OCI-M1 (cell line): ENCODE data around the gene CDH13.
A peak's percentile ranks its signal among the peaks of the same experiment; 100 is the strongest.

Source experiments
- DNase-seq: peaks from one replicate; lab custom pipeline; 2025; lab: John Stamatoyannopoulos, UW

The CDH13 gene

DNA sequence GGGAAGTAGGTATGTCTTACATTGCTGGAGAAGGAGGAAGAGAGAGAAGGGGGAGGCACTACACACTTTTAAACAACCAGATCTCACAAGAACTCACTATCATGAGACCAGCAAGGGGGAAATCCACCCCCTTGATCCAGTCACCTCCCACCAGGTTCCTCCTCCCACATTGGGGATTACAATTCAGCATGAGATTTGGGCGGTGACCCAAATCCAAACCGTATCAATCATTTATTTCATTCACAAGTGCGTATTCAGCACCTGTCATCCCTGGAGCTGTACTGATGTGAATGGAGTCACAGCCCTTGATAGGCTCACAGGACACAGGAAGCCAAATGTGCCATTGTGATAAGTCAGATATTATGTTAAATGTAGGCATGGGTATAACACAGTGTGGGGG lies 952.7 kb downstream of the CDH13 start:
- DNase-seq, result no peak

DNA sequence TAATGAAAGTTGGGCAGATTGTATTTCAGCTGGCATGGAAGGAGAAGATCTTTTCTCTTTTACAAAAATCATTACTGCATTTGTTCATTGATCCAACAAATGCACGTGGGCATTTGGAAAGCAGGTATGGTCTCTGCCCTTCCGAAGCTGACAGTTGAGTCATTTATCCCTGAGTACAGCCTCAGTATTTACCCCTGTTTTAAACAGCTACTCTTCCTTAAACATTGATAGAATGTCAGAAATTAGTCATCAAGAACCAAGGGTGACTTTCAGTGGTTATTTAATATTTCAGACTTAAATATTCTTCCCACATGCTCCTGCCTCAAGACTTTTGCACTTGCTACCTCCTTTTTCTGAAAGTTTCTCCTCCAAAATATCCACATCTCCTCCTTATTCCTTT lies 954.3 kb downstream of the CDH13 start:
- DNase-seq, result no peak

DNA sequence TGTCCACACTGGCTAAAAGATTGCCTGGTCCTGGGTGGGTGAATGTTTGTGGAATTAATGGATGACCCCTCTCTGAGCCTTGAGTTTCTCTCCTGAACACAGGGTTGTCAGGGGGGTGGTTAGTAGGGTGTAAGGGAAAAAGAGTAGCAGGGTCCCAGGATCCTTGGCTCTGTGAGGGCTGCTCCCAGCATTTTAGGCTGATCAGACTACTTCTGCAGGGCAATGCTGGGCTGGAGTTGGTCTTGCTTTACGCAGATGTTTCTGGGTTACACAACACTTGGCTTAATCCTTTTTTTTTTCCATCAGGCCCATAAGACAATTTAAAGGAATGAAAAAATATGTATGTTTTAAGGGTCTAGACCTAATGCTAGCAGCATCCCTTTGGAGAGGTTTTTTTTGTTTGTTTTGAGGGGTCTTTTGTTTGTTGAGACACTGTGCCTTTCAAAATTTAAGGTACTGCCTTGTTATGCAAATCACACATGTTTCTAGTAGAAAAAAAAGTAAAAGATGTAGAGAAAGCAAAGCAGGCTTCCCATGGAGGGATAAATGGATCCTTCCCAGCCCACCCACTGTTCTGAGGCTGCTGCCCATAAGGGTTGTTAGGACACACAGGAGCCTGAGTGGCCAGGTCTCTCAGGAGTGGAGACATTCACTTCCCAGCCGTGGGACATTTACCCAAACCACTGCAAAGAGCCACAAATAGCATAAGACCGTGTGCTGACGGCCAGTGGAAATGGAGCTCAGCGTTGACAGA lies 955.4 kb downstream of the CDH13 start:
- no peak for DNase-seq

DNA sequence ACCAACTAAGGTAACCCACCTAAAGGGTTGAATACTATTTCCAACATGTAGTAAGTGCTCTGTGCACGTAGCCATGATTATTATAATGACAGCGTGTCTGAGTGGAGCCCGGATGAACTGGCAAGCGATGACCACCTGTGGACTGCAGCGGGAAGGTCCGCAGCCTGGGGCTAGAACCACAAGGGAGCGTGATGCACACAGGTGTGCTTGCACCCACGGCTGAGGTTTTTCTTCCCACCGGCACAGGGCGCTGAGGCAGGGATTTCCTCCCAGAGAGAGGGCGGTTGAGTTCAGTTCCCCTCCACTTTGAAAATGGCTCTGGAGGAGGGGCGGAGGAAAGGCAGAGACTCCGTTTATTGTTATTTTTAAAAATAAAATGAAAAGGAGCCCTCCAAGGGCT lies 959.3 kb downstream of the CDH13 start:
- DNase-seq, result no peak

DNA sequence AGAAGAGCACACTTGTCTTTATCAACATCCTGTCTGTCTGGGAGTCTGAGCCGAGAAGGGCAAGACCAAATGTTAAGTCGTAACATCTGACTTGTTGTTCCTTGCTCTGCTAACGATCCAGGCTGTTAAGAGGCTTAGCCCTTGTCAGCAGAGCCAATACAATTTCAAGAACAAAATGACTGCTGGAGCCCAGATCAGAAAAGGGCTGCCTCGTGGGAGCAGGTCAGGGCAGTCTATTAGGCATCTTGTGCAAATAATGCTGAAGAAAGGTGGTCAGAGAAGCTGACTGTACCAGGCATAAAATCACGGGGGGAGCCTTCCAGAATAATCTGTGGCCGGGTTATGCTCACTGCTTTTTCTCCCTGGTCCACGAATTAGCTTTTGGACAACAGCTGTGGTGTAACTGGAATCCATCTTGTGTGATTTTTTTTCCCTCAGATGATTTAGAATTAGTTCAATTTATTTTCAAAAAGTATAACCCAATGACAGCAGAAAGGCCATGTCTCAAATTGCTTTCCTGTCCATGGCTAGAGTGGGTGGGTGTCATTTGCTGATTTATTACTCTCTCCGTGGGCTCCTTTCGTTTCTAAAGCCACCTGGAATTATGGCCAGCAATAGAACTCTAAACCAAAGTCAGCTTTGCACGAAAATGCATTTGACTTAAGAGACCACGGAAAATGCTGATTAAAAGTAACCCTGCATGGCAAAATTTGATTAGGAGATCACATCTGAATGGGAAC lies 959.9 kb downstream of the CDH13 start:
- DNase-seq, result no peak

DNA sequence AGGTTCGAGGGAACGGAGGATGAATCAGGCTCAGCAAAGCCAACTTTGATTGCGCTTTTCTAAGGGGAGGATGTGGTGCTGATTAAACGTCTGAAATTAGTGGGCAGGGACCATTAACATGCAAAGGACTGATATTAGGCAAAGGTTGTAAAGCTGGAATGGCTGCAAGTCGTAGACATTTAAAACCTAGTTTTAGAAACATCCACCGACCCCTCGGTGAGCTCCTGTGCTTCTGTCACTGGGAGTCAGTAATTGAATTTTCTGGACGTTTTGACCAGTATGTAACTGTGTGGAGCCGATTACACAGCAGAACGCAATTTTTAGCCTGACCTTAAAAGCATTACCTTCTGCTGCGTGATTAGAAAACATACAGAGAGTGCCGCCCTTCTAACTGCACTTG lies 960.4 kb downstream of the CDH13 start:
- DNase-seq, result no peak

DNA sequence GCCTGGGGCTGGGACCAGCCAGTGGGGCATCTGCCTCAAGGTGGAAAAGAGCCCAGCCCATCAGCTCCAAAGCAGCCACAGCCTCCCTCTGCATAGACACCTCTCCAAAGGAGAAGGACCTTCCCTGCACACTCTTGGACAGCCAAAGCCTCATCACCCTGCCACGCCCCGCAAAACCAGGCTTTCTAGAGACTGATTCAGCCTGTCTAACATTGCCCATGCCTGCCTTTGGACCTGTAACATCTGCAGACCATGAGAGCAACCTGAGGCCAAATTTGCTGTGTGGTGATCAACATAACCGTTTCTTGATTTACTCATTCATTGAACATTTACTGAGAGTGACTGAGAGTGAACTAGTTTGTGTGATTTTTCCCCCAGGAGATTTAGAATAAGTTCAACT lies 961.3 kb downstream of the CDH13 start:
- DNase-seq, result no peak

DNA sequence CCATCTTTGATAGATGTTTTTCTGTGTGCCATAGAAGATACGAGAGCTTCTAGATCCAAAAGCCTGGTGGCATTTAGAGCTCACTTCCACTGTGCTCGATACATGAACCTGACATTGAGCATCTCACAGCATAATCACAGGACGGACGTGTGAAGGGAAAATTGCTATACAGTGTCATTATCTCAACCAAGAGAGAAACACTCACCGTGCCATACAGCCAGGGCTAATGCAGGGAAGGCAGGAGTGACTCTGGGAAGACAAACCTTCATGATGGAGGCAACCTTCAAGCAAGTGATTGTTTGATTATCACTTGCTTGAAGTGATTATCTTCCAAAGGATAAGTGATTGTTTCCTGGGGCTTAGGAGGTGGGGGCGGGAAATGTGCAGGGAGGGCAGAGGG lies 962.8 kb downstream of the CDH13 start:
- no peak for DNase-seq

DNA sequence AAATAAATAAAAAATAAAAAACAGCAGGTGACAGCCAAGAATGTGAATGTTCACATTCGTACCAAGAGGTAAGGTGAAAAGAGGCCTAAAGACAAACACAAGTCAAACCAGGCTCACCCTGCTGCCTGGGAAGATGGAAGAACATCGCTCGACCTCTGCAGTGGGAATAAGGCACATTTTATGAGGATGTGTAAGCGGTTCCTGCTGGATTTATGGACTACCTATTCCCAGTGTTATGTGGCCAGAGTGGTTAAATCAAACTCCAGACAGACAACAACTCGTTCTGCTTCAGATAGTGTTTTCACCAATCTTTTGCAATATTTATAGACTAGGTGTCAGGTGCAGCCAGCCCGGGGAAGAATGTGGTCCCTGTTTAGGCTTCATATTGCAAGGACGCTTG lies 966.0 kb downstream of the CDH13 start:
- DNase-seq, result no peak

DNA sequence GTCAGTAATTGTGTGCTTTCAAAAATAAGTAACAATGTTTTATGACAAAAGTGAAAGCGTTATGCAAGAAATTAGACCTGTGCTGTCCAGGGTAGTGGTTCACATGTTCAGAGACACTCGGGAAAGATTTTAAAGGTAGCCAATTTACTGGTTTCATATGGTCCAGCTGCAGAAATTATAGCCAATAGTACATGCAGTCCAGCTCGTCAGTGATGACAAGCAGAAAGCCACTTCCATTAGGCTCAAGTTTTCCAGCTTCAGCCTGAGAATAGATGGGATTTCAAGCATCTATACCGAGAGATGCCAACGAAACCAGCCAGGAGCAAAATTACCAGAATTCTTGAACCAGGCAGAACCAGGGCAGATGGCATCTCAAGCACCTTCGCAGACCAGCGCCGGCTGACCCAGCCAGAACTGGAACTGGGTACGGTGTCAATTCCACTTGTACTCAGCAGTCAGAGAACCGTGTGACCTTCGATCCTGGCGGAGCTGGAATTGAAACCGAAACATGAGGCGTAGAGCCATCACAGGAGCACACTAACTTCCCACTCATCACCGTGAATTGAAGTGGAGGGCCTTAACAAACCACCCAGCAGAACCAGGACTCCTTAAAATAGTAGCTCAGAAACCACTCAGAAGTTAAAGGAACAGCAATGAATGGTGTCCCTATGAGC lies 973.2 kb downstream of the CDH13 start:
- DNase-seq, result peak; percentile 6

DNA sequence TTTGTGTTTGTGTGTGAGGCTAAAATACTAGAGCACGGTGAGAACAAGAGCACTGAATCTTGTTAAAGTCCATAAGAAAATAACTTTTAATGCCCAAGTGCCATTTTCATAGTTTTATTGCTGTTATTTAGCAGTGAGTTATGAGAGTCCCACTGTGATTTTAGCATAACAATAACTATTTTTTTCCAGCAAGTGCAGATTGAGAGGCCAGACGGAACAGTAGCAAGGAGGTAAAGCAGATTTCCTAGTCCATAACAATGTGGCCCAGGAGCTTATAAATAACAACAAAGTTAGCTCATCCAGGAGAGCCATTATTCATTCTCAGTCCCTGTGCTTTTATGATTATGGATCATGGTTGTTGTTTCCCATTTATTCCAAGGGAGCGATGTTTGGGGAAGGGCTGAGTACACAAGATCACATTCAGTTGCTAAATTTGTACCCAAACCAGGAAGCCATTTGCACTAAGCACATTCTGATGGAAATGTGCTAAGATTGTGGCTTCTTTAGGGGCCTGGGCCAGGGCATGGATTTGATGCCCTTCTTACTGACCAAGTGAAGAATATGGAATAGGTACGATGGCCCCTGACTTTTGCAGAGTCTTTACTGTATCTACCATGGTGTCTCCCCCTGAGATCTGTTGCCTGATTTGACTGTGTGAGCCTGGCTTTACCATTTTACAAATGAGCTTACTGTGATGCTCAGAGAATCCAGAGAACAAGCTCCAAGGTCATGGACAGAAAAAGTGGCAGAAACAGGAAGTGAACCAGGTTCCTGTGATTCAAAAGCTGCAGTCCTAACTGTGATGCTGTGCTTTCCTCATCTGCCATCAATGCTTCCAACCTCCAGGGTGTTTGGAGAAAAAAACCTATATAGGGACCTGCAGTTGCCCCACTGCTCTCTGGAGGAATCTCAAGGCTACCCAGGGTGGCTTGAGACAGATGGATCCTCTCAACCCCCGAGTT lies 976.3 kb downstream of the CDH13 start:
- no peak for DNase-seq

DNA sequence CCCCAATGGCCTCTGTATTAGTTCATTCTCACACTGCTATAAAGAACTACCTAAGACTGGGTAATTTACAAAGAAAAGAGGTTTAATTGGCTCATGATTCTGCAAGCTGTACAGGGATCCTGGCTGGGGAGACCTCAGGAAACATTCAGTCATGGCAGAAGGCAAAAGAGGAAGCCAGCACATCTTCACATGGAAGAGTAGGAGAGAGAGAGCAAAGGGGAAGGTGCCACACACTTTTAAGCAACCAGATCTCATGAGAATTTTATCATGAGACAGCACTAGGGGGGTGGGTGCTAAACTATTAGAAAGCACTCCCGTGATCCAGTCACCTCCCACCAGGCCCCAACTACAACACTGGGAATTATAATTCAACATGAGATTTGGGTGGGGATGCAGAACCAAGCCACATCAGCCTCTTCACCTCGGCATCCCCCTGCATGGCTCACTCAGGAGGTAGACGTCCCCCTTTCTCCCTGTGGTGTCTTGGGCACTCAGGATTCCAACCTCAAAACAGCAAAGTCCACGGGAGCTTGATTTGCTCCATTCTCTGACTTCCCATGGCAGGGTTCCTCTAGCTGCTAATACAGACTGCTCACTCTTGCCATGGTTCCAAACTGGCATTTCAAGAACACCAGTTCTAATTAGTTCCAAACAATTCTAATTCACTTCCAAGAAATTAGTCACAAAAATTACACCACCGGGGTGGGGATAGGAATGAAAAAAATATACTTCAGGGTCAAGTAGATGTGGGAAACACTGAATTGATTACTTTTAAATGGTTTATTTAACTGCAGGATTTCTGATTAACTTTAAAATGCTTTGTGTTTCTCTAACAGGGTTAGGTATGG lies 977.2 kb downstream of the CDH13 start:
- DNase-seq, result no peak

DNA sequence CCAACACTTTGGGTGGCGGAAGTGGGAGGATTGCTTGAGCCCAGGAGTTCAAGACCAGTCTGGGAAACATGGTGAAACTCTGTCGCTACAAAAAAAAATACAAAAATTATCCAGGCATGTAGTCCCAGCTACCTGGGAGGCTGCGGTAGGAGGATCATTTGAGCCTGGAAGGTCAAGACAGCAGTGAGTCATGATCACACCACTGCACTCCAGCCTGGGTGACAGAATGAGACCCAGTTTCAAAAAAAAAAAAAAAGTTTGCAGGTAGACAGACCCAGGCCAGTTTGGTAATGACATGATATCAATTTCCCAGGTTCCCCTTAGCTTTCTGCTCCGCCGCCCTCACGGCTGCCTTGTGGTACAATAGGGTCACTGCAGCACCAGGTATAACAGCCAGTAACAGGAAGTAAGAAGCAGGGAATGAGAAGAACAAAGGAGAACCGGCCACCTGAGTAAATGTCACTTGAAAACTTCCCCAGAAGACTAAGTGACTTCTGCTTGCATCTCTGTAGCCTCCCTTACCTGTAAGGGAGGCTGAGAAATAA lies 979.8 kb downstream of the CDH13 start:
- no peak for DNase-seq

DNA sequence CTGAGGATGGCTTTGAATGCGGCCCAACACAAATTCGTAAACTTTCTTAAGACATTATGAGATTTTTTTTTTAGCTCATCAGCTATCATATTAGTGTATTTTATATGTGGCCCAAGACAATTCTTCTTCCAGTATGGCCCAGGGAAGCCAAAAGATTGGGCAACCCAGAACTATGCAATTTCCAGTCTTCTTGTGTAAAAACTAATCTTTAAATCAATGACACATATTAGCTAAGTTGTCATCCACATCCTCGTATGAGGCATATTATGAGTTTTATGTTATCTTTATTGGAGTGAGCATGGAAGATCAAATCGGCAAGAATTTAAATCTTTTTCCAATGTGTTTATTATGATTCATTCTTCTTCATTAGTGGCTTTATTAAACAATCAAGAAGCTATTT lies 982.4 kb downstream of the CDH13 start:
- no peak for DNase-seq

DNA sequence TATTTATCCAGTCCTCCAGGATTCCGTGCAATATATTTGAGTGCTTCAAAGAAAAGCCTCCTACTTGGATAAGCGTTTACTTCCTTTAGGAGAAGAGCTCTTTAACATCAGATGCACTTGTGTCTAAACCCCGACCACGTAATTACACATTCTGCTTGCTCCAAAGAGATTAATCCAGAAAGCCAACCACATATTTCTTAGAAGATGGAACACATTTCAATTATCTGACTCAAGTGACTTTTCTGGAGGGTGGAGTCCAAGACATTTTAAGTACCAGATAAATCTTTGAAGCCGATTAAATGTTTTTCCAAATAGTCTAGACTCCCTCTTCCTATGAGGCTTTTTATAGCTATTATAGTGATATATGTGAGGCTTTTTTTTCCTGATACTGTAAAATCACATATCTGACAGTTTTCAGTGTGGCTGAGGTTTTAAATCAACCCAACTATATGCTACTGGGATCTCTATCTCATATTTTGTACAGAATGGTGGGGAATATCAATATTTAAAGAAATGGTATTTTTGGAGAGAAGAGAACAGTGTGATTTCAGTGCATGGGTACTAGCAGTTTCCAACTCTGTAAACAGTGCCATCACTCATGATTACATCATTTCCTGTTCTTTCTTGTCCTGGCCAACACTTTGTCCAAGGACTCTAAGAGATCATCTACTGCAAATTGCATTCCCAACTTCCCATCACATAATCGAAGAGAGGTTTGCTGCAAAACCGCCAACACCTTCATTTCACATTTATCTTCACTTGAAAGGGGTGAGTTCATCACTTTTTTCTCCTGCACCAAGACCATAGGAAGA lies 988.6 kb downstream of the CDH13 start:
- no peak for DNase-seq

DNA sequence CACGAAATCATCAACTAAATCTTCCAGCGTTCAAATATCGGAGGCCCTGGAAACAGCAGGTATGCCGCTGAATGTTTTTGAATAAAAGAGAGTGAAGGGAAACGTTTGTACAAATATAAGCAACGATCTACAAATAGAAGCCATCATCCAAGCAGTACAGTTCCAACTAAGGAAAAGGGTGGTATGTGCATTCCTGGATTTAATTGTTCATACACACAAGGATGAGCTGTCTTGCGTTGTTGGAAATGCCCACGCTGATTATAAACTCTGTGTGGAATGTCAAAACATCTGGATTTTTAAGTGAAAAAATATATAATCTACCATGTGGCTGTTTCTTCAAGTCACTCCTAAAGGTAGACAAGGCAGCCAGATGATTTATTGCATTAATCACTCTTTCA lies 989.2 kb downstream of the CDH13 start:
- no peak for DNase-seq

DNA sequence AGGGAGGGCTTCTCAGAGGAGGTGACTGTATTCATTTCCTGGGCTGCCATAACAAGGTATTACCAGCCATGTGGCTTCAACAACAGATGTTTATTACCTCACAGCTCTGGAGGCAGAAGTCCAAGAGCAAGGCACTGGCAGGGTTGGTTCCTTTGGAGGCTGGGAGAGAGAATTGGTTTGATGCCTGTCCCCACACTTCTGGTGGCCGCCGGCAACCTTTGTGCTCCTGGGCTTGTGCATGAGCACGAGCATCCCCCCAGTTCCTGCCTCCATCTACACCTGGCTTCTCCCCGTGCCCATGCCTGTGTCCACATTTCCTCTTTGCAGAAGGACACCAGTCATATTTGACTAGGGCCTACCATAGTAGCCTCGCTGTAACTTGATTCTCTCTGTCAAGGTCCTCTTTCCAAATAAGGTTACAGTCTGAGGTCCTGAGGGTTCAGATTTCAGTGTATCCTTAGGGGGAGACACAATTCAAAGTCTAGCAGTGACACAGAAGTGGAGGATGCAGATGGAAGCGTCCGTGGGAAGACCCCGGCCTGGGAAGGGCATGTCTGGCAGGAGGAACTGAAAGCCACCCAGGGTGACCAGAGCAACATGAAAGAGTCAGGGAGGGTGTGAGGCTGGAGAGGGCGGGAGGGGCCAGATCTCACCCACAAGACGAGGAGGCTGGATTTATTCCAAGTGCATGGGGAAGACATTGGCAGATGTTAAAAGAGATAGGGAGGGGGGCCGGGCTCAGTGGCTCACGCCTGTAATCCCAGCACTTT lies 992.8 kb downstream of the CDH13 start:
- no peak for DNase-seq

DNA sequence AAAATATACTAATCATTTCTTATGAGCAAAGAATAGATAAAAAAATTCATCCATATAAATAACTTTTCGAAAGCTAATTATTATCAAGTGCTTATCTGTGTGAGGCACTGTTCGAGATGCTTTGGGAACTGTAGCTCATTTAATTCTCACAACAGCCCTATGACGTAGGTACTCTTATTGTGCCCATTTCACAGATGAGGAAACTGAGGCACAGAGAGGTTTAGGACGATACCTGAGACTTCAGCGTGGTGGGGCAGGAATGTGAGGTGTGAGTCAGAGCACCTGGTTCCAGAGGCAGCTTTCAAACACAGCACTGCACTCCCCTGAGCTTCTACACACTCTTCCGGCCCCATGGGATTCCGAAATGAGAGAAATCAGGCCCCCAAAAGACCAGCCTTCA lies 995.2 kb downstream of the CDH13 start:
- no peak for DNase-seq

DNA sequence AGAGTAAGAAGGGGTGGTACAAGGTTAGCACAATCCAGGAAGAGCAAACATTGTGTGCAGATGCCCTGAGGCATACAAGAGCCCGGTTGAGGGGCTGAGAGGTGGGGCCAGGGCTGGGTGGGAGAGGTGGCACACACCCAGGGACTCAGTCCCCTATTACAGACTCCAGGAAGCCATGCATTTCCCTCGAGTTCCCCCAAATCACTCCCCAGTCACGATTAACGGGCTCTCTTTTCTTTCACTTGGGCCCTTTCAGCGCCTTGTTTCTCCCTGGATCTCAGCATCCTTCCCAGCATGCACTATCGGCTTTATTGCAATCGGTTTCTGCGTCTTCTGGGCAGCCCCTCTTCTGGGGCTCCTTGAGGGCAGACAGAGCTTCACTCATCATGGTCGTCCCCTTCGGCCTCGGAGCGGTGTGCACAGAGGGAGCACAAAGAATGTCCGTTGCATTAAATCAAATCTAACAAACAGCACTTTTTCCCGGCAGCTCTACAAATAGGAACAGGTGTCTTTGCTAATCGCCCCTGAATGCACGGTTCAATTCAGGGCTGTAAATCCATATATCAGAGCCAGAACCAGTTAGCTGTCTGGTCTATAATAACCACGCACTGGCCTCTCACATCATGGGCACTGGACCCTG lies 996.4 kb downstream of the CDH13 start:
- no peak for DNase-seq
